Activated naive CD4-positive, alpha-beta T cell treated with anti-CD3 and anti-CD28 coated beads, Interleukin-2, amount 50 U/mL, for 24 hours (primary cell): ENCODE data around the gene MAP1B.
"Not testable (repeated sequence)": the region's sequence is repeated elsewhere in the genome, so short reads cannot be mapped to it uniquely, and the experiment has no call there.

Experiments
- H3K27ac Mint-ChIP-seq: one replicate; pipeline ENCODE4 v1.8.0; 2021; ENCODE audit warnings: mild to moderate bottlenecking, mixed read lengths
- H3K27me3 Mint-ChIP-seq: one replicate; pipeline ENCODE4 v1.8.0; 2021; ENCODE audit warnings: mixed read lengths
- H3K36me3 Mint-ChIP-seq: one replicate; pipeline ENCODE4 v1.8.0; 2021; ENCODE audit warnings: mixed read lengths
- H3K4me1 Mint-ChIP-seq: one replicate; pipeline ENCODE4 v1.8.0; 2021; ENCODE audit warnings: mixed read lengths
- H3K4me3 Mint-ChIP-seq: one replicate; pipeline ENCODE4 v1.8.0; 2021; ENCODE audit warnings: mild to moderate bottlenecking, mixed read lengths
- H3K9me3 Mint-ChIP-seq: one replicate; pipeline ENCODE4 v1.8.0; 2021; ENCODE audit warnings: mixed read lengths

The MAP1B gene

DNA sequence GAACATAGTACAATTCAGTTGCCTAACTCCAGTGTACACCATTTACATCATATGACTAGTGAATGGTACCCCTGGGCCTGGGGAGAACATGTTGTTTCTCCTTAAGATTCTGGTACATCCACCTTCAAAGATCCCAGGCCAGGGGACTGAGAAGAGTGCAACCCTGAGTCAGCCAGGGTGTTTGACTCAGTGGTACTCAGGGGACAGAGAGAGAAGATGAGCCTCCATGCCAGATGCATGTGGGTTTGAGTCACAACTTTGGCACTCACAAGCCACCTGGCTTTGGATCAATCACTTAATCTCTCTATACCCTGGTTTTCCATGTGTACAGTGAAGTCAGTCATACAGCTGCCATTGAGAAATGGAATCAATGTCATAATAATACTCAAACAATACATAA is 53.7 kb downstream of the MAP1B start:
- Mint-ChIP-seq H3K9me3 (no peaks in the 10 kb centered on the region), H3K4me3 (no peak overlapping the region), H3K27ac (no peak overlapping the region), H3K36me3 (no peaks in the 10 kb centered on the region), H3K27me3 (peaks cover 9% of the 10 kb centered on the region), H3K4me1 (no peaks in the 10 kb centered on the region)

- Mint-ChIP-seq H3K27ac (no peak overlapping the region), H3K9me3 (no peaks in the 10 kb centered on the region), H3K36me3 (no peaks in the 10 kb centered on the region), H3K4me1 (no peaks in the 10 kb centered on the region), H3K27me3 (peaks cover 10% of the 10 kb centered on the region), H3K4me3 (no peak overlapping the region)
Observed at GRCh38 chr5:72161951-72162350, 54.7 kb downstream of the MAP1B start.

GRCh38 chr5:72163349-72163983 is 56.2 kb downstream of the MAP1B start:
- Mint-ChIP-seq H3K4me1 (no peaks in the 10 kb centered on the region), H3K4me3 (no peak overlapping the region), H3K9me3 (no peaks in the 10 kb centered on the region), H3K27me3 (peaks cover 15% of the 10 kb centered on the region), H3K27ac (no peak overlapping the region), H3K36me3 (no peaks in the 10 kb centered on the region)

DNA sequence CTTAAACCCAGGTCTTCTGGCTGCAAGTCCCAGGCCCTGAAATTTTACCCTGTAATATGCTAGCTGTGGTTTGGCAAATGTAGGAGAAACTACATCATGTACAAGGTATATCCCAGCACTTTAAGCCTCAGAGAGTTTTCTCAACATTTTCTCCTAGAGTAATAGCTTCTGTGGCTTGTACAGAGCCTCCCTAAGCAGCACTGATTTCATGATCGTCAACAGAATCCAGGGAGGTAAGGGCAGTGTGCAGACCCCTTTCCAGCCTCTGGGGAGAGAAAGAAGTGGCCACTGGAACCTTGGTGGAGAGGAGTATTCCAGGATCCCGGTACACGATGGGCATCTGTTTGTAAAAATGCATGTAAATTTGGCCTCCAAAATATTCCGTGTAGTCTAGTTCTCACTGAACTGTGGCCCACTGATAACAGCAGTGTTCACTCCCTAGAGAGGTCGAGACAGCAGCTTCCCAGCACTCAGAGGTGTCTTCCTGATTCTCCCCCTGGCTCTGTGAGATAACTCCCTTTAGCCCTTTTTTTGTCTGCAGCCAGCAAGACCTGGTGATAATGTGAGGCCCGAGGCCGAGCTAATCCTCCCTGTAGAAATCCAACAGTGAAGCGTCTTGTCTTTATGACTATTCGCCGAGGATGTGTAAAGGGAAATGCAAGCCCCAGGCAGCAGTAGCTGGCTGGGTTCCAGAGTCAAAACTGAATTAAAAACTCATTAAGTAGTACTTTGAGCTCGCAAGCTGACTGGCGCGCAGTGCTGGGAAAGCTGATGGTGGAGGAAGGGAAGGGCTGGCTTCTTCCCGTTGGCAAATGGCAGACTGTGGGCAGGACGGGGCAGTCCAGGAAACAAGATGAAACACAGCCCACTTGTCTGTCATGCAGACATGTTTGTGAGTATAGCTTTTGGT is 59.0 kb downstream of the MAP1B start:
- no peaks in the 10 kb centered on the region for H3K9me3 Mint-ChIP-seq
- H3K27me3 Mint-ChIP-seq = peaks cover 24% of the 10 kb centered on the region
- no peak overlapping the region for H3K27ac Mint-ChIP-seq
- no peak overlapping the region for H3K4me3 Mint-ChIP-seq
- no peaks in the 10 kb centered on the region for H3K36me3 Mint-ChIP-seq
- H3K4me1 Mint-ChIP-seq = no peaks in the 10 kb centered on the region

GRCh38 chr5:72167257-72167656 is 60.0 kb downstream of the MAP1B start:
- no peak overlapping the region for H3K4me3 Mint-ChIP-seq
- peaks cover 24% of the 10 kb centered on the region for H3K27me3 Mint-ChIP-seq
- no peaks in the 10 kb centered on the region for H3K4me1 Mint-ChIP-seq
- no peak overlapping the region for H3K27ac Mint-ChIP-seq
- H3K9me3 Mint-ChIP-seq = no peaks in the 10 kb centered on the region
- H3K36me3 Mint-ChIP-seq = no peaks in the 10 kb centered on the region

- Mint-ChIP-seq H3K27me3 (peaks cover 23% of the 10 kb centered on the region), H3K27ac (no peak overlapping the region), H3K4me1 (no peaks in the 10 kb centered on the region), H3K9me3 (no peaks in the 10 kb centered on the region), H3K36me3 (no peaks in the 10 kb centered on the region), H3K4me3 (no peak overlapping the region)
Observed at GRCh38 chr5:72167804-72168203, 60.5 kb downstream of the MAP1B start.

DNA sequence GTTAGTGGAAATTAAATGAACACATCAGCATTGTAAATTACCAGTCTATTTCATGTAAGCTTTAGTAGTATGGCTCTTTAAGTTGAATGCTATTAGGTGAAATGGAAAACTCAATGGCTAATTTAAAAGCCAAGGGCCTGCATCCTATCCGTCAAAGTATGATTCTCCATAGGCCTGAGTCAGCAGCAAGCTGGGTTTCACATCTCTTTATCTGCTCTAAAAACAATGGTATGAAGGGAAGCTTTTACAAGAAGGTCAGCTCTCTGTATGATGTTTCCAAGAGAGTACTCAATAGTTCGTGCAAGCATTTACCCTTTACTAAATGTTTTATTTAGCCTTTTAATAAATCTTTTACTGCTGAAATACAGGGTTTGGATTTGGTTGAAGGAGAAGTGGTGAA is 62.8 kb downstream of the MAP1B start:
- H3K27ac Mint-ChIP-seq = no peak overlapping the region
- H3K36me3 Mint-ChIP-seq = no peaks in the 10 kb centered on the region
- no peak overlapping the region for H3K4me3 Mint-ChIP-seq
- no peaks in the 10 kb centered on the region for H3K4me1 Mint-ChIP-seq
- peaks cover 17% of the 10 kb centered on the region for H3K27me3 Mint-ChIP-seq
- no peaks in the 10 kb centered on the region for H3K9me3 Mint-ChIP-seq

GRCh38 chr5:72171181-72171580 is 63.9 kb downstream of the MAP1B start:
- not testable (repeated sequence) for H3K4me1 Mint-ChIP-seq, H3K27ac Mint-ChIP-seq, H3K36me3 Mint-ChIP-seq, H3K9me3 Mint-ChIP-seq, H3K4me3 Mint-ChIP-seq
- peaks cover 16% of the 10 kb centered on the region for H3K27me3 Mint-ChIP-seq

DNA sequence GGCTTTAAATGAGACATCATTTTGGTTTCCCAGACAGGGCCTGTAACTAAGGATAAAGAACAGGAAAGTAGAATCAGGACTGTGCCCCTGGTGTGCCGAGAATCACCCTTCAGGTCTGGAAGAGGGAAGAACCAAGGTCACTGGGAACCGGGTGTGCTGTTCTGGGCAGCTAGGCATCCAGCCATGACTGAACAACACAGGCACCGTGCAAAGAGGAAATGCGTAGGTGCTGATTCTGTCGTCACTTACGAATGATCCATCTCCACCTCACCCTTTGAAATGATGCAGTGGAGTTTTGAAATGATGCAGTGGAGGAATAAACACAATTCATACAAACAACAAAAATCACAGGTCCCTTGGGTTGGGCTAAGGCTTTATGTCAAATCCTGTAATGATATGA is 64.4 kb downstream of the MAP1B start:
- Mint-ChIP-seq H3K9me3 (no peaks in the 10 kb centered on the region), H3K4me1 (no peaks in the 10 kb centered on the region), H3K27ac (no peak overlapping the region), H3K4me3 (no peak overlapping the region), H3K27me3 (peaks cover 16% of the 10 kb centered on the region), H3K36me3 (no peaks in the 10 kb centered on the region)

GRCh38 chr5:72172786-72173185 is 65.5 kb downstream of the MAP1B start:
- H3K4me1 Mint-ChIP-seq = no peaks in the 10 kb centered on the region

DNA sequence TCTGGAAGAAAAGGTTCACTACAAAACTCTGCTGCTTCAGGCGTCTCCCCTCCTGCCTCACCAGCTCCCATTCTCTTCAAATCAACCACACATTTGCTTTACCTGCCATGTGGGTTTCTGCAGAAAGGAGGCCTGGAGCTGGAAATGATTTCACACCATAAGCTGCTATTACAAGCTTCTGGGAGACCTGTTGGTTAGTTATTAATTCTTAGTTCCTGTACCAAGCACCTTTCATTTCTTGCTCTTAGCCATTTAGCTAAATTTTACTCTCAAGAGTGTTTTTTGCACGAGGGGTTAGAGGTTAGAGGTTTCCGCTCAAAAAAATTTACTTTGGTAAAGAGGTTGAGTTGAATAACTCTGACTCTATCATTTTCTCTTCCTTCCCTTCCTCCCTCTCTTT is 70.3 kb downstream of the MAP1B start:
- H3K36me3 Mint-ChIP-seq = no peaks in the 10 kb centered on the region
- no peak overlapping the region for H3K4me3 Mint-ChIP-seq
- H3K9me3 Mint-ChIP-seq = no peaks in the 10 kb centered on the region
- peaks cover 2% of the 10 kb centered on the region for H3K27me3 Mint-ChIP-seq
- H3K4me1 Mint-ChIP-seq = no peaks in the 10 kb centered on the region
- no peak overlapping the region for H3K27ac Mint-ChIP-seq

More at GRCh38 chr5:72172786-72173185, 65.5 kb downstream of the MAP1B start:
- Mint-ChIP-seq H3K27me3 (peaks cover 10% of the 10 kb centered on the region), H3K9me3 (no peaks in the 10 kb centered on the region), H3K36me3 (no peaks in the 10 kb centered on the region), H3K27ac (no peak overlapping the region), H3K4me3 (no peak overlapping the region)

- no peak overlapping the region for H3K27ac Mint-ChIP-seq
- H3K36me3 Mint-ChIP-seq = no peaks in the 10 kb centered on the region
- H3K4me3 Mint-ChIP-seq = no peak overlapping the region
- no peaks in the 10 kb centered on the region for H3K4me1 Mint-ChIP-seq
- H3K9me3 Mint-ChIP-seq = no peaks in the 10 kb centered on the region
- peaks cover 9% of the 10 kb centered on the region for H3K27me3 Mint-ChIP-seq
Observed at GRCh38 chr5:72179028-72179815, 71.9 kb downstream of the MAP1B start.

- no peaks in the 10 kb centered on the region for H3K4me1 Mint-ChIP-seq
- no peak overlapping the region for H3K4me3 Mint-ChIP-seq
- H3K9me3 Mint-ChIP-seq = no peaks in the 10 kb centered on the region
- no peak overlapping the region for H3K27ac Mint-ChIP-seq
- H3K27me3 Mint-ChIP-seq = peaks cover 9% of the 10 kb centered on the region
- H3K36me3 Mint-ChIP-seq = no peaks in the 10 kb centered on the region
Observed at GRCh38 chr5:72179816-72180440, 72.7 kb downstream of the MAP1B start.

- Mint-ChIP-seq H3K27me3 (peaks cover 9% of the 10 kb centered on the region), H3K36me3 (no peaks in the 10 kb centered on the region), H3K27ac (no peak overlapping the region), H3K4me3 (no peak overlapping the region), H3K9me3 (no peaks in the 10 kb centered on the region), H3K4me1 (no peaks in the 10 kb centered on the region)
Observed at GRCh38 chr5:72180925-72181324, 73.7 kb downstream of the MAP1B start.

DNA sequence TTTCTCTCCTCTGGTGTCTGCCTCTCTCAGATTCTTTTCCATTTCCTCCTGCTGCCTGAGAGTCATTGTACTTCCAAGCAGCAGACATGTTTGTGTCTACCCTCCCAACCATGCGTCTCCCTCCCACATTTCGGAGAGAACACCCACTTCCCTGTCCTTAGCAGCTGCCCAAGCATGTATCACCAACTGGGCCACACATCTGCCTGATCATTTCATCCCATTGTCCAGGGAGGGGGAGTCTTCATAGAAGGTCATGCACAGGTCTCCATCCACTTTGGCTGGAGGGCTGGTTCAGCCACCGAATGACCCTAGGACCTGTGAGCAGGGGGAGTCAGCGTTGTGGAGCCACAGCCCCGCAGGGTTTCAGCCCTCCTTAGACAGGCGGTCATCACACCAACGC is 75.4 kb downstream of the MAP1B start:
- Mint-ChIP-seq H3K4me3 (no peak overlapping the region), H3K9me3 (no peaks in the 10 kb centered on the region), H3K27ac (no peak overlapping the region), H3K27me3 (peaks cover 10% of the 10 kb centered on the region), H3K36me3 (no peaks in the 10 kb centered on the region), H3K4me1 (no peaks in the 10 kb centered on the region)
